ENCODE results near the gene SRPX. TPM values are rescaled to one million over a fixed set of nuclear protein-coding genes. Genes with fewer than 3 reads are reported as not detected.

SRPX gene
- total RNA-seq, 1 donor from 2014 or later: 9.2 TPM

DNA sequence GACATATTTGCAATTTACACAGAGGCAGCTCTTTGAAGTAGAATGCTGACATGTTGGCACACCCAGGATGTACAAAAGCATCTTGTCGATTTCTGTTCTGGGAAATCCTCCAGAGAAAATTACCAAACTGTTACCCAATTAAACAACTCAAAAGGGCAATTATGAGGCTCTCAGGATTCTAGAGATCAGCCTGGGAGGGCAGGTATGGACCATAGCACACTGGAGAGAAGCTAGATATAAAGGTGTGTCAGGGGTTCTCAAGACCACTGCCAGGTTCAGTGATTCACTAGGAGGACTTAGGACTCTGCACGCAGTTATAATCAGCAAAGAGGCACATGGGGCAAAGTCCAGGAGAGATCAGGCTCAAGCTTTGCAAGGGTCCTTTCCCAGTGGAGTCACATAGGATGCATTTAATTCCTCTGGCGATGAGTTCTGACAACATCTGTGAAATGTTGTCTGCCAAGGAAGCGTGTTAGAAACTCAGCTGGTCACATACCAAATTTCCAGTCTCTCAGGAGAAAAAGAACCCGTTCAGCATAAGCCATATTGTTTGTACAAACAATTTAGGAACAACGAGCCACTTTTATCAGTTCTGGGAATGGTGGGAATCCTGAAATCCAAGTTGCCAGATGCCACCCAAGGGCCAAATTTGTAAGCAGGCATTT is 113.5 kb downstream of the SRPX start:
- Mint-ChIP-seq H3K9me3 (ENCODE audit: unreplicated experiment) (peaks cover 2% of the 10 kb centered on the region), H3K27me3 (ENCODE audit: unreplicated experiment) (no peaks in the 10 kb centered on the region), H3K4me1 (ENCODE audit: low read depth, unreplicated experiment) (peaks cover 9% of the 10 kb centered on the region), H3K27ac (ENCODE audit: unreplicated experiment) (no peak overlapping the region), H3K36me3 (ENCODE audit: unreplicated experiment) (no peaks in the 10 kb centered on the region), H3K4me3 (ENCODE audit: unreplicated experiment) (no peak overlapping the region)
- no peak for TF ChIP-seq CTCF (IDR thresholded peaks at IDR 0.05; ENCODE audit: partially characterized antibody, unreplicated experiment)
- DNase-seq: no peak

DNA sequence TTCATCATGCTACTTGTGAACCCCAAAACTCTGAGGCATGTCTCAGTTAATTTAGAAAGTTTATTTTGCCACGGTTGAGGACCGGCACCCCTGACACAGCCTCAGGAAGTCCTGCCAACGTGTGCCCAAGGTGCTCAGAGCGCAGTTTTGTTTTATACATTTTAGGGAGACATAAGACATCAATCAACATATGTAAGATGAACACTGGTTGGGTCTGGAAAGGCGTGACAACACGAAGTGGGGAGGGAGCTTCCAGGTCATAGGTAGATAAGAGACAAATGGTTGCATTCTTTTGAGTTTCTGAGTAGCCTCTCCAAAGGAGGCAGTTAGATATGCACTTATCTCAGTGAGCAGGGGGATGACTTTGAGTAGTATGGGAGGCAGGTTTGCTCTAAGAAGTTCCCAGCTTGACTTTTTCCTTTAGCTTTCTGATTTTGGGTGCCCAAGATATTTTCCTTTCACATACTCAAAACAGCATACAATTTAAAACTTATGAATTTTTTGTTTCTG is 115.4 kb downstream of the SRPX start:
- Mint-ChIP-seq H3K27me3 (ENCODE audit: unreplicated experiment) (no peaks in the 10 kb centered on the region), H3K36me3 (ENCODE audit: unreplicated experiment) (no peaks in the 10 kb centered on the region), H3K9me3 (ENCODE audit: unreplicated experiment) (peaks cover 2% of the 10 kb centered on the region), H3K4me3 (ENCODE audit: unreplicated experiment) (no peak overlapping the region), H3K27ac (ENCODE audit: unreplicated experiment) (no peak overlapping the region), H3K4me1 (ENCODE audit: low read depth, unreplicated experiment) (peaks cover 8% of the 10 kb centered on the region)
- DNase-seq: no peak
- no peak for TF ChIP-seq CTCF (IDR thresholded peaks at IDR 0.05; ENCODE audit: partially characterized antibody, unreplicated experiment)

- H3K4me1 Mint-ChIP-seq (ENCODE audit: low read depth, unreplicated experiment): peaks cover 2% of the 10 kb centered on the region
These were observed 116.5 kb downstream of the SRPX start for GRCh38 chrX:38103857-38104812.

DNA sequence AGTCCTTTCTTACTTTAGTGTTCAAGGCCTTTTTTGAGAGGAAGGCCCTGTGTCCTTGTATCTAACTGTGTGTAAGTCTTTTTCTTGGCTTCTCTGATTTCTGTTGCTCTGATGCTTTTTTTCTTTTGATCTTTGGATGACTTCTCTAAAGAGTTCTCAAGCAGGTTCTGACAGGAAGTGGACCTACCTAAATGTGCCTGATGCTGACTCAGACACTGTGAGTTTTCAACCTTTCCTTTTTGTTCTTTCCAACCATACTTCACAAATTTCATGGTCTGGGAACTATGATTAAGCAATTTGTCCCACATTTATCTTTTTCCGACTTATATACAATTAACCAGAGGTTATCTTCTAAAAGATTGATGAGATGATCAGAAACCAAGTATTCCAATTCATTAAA is 117.8 kb downstream of the SRPX start:
- no peaks in the 10 kb centered on the region for H3K27me3 Mint-ChIP-seq (ENCODE audit: unreplicated experiment)
- no peak for TF ChIP-seq CTCF (IDR thresholded peaks at IDR 0.05; ENCODE audit: partially characterized antibody, unreplicated experiment)
- H3K9me3 Mint-ChIP-seq (ENCODE audit: unreplicated experiment): peaks cover 2% of the 10 kb centered on the region
- DNase-seq: no peak
- H3K27ac Mint-ChIP-seq (ENCODE audit: unreplicated experiment): no peak overlapping the region
- no peaks in the 10 kb centered on the region for H3K4me1 Mint-ChIP-seq (ENCODE audit: low read depth, unreplicated experiment)
- H3K36me3 Mint-ChIP-seq (ENCODE audit: unreplicated experiment): no peaks in the 10 kb centered on the region
- H3K4me3 Mint-ChIP-seq (ENCODE audit: unreplicated experiment): no peak overlapping the region

More at GRCh38 chrX:38103857-38104812, 116.5 kb downstream of the SRPX start:
- Mint-ChIP-seq H3K9me3 (ENCODE audit: unreplicated experiment) (peaks cover 2% of the 10 kb centered on the region), H3K27ac (ENCODE audit: unreplicated experiment) (no peak overlapping the region), H3K27me3 (ENCODE audit: unreplicated experiment) (no peaks in the 10 kb centered on the region), H3K4me3 (ENCODE audit: unreplicated experiment) (no peak overlapping the region), H3K36me3 (ENCODE audit: unreplicated experiment) (no peaks in the 10 kb centered on the region)
- TF ChIP-seq CTCF (IDR thresholded peaks at IDR 0.05; ENCODE audit: partially characterized antibody, unreplicated experiment): no peak
- no peak for DNase-seq
